NCI-H1417 treated with DMSO at 0.1 percent for 48 hours (cell line): ENCODE results near the gene TAF4.

ENCODE experiments used
- DNase-seq: peaks from one replicate; lab custom pipeline; 2025; lab: John Stamatoyannopoulos, UW

The TAF4 gene

GRCh38 chr20:61941721-61942405 lies 123.8 kb downstream of the TAF4 start:
- DNase-seq: no peak

- no peak for DNase-seq
These were observed 124.5 kb downstream of the TAF4 start for GRCh38 chr20:61940976-61941720.

GRCh38 chr20:61940491-61940890 lies 125.2 kb downstream of the TAF4 start:
- DNase-seq: no peak

GRCh38 chr20:61939691-61940360 lies 125.9 kb downstream of the TAF4 start:
- DNase-seq: no peak

GRCh38 chr20:61938839-61939690 lies 126.6 kb downstream of the TAF4 start:
- DNase-seq: no peak

GRCh38 chr20:61937963-61938838 lies 127.5 kb downstream of the TAF4 start:
- DNase-seq: no peak

- DNase-seq: no peak
These were observed 128.3 kb downstream of the TAF4 start for GRCh38 chr20:61937146-61937962.

GRCh38 chr20:61936701-61937131 lies 129.0 kb downstream of the TAF4 start:
- no peak for DNase-seq

- DNase-seq: no peak
These were observed 129.6 kb downstream of the TAF4 start for GRCh38 chr20:61935926-61936700.

GRCh38 chr20:61934716-61935530 lies 130.8 kb downstream of the TAF4 start:
- no peak for DNase-seq

- DNase-seq: no peak
These were observed 131.5 kb downstream of the TAF4 start for GRCh38 chr20:61933951-61934715.

GRCh38 chr20:61933481-61933950 lies 132.2 kb downstream of the TAF4 start:
- DNase-seq: no peak

GRCh38 chr20:61932711-61933480 lies 132.8 kb downstream of the TAF4 start:
- DNase-seq: no peak

GRCh38 chr20:61932199-61932592 lies 133.5 kb downstream of the TAF4 start:
- no peak for DNase-seq

- DNase-seq: no peak
These were observed 134.0 kb downstream of the TAF4 start for GRCh38 chr20:61931476-61932198.
